Measurements from ENCODE around the gene DGKI. TPM values are rescaled to one million over a fixed set of nuclear protein-coding genes. Genes with fewer than 3 reads are reported as not detected.

The DGKI gene
- polyA plus RNA-seq, 4 donors = 0.35 to 0.54 TPM; not detected in 2

DNA sequence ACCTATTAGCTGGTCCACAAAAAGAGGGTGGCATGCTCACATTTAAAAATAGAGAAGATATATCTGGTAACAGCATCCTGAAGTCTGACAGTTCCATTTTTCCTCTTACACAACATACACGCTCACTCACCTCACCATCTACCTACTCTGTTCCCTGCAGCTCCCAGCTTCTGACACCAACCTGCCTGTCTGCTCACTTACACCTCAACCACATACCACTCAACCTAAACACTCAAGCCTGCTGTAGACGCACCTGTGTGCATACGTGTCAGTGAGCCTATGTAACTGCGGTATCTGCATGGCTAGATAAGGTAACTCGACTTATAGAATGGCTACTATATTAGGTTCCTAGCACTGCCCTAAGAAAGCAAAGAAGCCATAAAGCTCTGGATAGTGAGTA, 174.9 kb downstream of the DGKI start:
- Histone ChIP-seq H3K4me3 (ENCODE audit: low read depth in 1 of 3, low read length in 3 of 3) (no peak overlapping the region), H3K27me3 (ENCODE audit: control insufficient read depth in 3 of 3, insufficient read depth in 3 of 3, low read length in 3 of 3) (no peaks in the 10 kb centered on the region), H3K27ac (ENCODE audit: low read depth in 1 of 3, low read length in 2 of 3) (no peak overlapping the region), H3K9me3 (ENCODE audit: control insufficient read depth in 2 of 2, insufficient read depth in 1 of 2, low read depth in 1 of 2, low read length in 1 of 2) (no peaks in the 10 kb centered on the region), H3K4me1 (ENCODE audit: control insufficient read depth in 3 of 3, insufficient read depth in 2 of 3, low read depth in 1 of 3, low read length in 2 of 3) (no peaks in the 10 kb centered on the region), H3K36me3 (ENCODE audit: control insufficient read depth in 3 of 3, insufficient read depth in 2 of 3, low read depth in 1 of 3, low read length in 3 of 3) (no peaks in the 10 kb centered on the region)
- 84 to 89% (median 85%) methylated on average over 5 of the region's 5 CpGs for WGBS, 3 donors
- no peak for FAIRE-seq
- DNase-seq = no peak

- no peaks in the 10 kb centered on the region for H3K4me1 ChIP-seq (ENCODE audit: control insufficient read depth in 3 of 3, insufficient read depth in 2 of 3, low read depth in 1 of 3, low read length in 2 of 3)
- WGBS, 3 donors = 74 to 82% (median 78%) methylated on average over 7 of the region's 7 CpGs
- FAIRE-seq = no peak
- no peaks in the 10 kb centered on the region for H3K9me3 ChIP-seq (ENCODE audit: control insufficient read depth in 2 of 2, insufficient read depth in 1 of 2, low read depth in 1 of 2, low read length in 1 of 2)
- no peak overlapping the region for H3K27ac ChIP-seq (ENCODE audit: low read depth in 1 of 3, low read length in 2 of 3)
- no peak overlapping the region for H3K4me3 ChIP-seq (ENCODE audit: low read depth in 1 of 3, low read length in 3 of 3)
- no peaks in the 10 kb centered on the region for H3K27me3 ChIP-seq (ENCODE audit: control insufficient read depth in 3 of 3, insufficient read depth in 3 of 3, low read length in 3 of 3)
- DNase-seq = no peak
- H3K36me3 ChIP-seq (ENCODE audit: control insufficient read depth in 3 of 3, insufficient read depth in 2 of 3, low read depth in 1 of 3, low read length in 3 of 3) = no peaks in the 10 kb centered on the region
These were observed 176.3 kb downstream of the DGKI start for GRCh38 chr7:137670222-137671064.

- Histone ChIP-seq H3K4me3 (ENCODE audit: low read depth in 1 of 3, low read length in 3 of 3) (no peak overlapping the region), H3K27me3 (ENCODE audit: control insufficient read depth in 3 of 3, insufficient read depth in 3 of 3, low read length in 3 of 3) (no peaks in the 10 kb centered on the region), H3K36me3 (ENCODE audit: control insufficient read depth in 3 of 3, insufficient read depth in 2 of 3, low read depth in 1 of 3, low read length in 3 of 3) (no peaks in the 10 kb centered on the region), H3K9me3 (ENCODE audit: control insufficient read depth in 2 of 2, insufficient read depth in 1 of 2, low read depth in 1 of 2, low read length in 1 of 2) (no peaks in the 10 kb centered on the region), H3K4me1 (ENCODE audit: control insufficient read depth in 3 of 3, insufficient read depth in 2 of 3, low read depth in 1 of 3, low read length in 2 of 3) (no peaks in the 10 kb centered on the region), H3K27ac (ENCODE audit: low read depth in 1 of 3, low read length in 2 of 3) (no peak overlapping the region)
- no peak for FAIRE-seq
- DNase-seq = no peak
- 18 to 54% (median 29%) methylated on average over 2 of the region's 2 CpGs for WGBS, 3 donors
These were observed 177.1 kb downstream of the DGKI start for GRCh38 chr7:137669706-137670105.

GRCh38 chr7:137668404-137668803, 178.4 kb downstream of the DGKI start:
- no peak for FAIRE-seq
- WGBS, 3 donors = 46 to 65% (median 47%) methylated on average over 2 of the region's 2 CpGs

GRCh38 chr7:137667633-137668387, 179.0 kb downstream of the DGKI start:
- FAIRE-seq (no peak), DNase-seq (no peak)
- peaks cover 0 to 5% (median 0%) of the 10 kb centered on the region in 3 donors for H3K27me3 ChIP-seq (ENCODE audit: control insufficient read depth in 3 of 3, insufficient read depth in 3 of 3, low read length in 3 of 3)
- no peaks in the 10 kb centered on the region for H3K4me1 ChIP-seq (ENCODE audit: control insufficient read depth in 3 of 3, insufficient read depth in 2 of 3, low read depth in 1 of 3, low read length in 2 of 3)
- no peaks in the 10 kb centered on the region for H3K9me3 ChIP-seq (ENCODE audit: control insufficient read depth in 2 of 2, insufficient read depth in 1 of 2, low read depth in 1 of 2, low read length in 1 of 2)
- H3K4me3 ChIP-seq (ENCODE audit: low read depth in 1 of 3, low read length in 3 of 3) = no peak overlapping the region
- 66 to 72% (median 66%) methylated on average over 5 of the region's 5 CpGs for WGBS, 3 donors
- H3K36me3 ChIP-seq (ENCODE audit: control insufficient read depth in 3 of 3, insufficient read depth in 2 of 3, low read depth in 1 of 3, low read length in 3 of 3) = no peaks in the 10 kb centered on the region
- no peak overlapping the region for H3K27ac ChIP-seq (ENCODE audit: low read depth in 1 of 3, low read length in 2 of 3)

More at GRCh38 chr7:137668404-137668803, 178.4 kb downstream of the DGKI start:
- H3K27ac ChIP-seq (ENCODE audit: low read depth in 1 of 3, low read length in 2 of 3) = no peak overlapping the region
- H3K4me3 ChIP-seq (ENCODE audit: low read depth in 1 of 3, low read length in 3 of 3) = no peak overlapping the region
- no peak for DNase-seq
- H3K4me1 ChIP-seq (ENCODE audit: control insufficient read depth in 3 of 3, insufficient read depth in 2 of 3, low read depth in 1 of 3, low read length in 2 of 3) = no peaks in the 10 kb centered on the region
- H3K9me3 ChIP-seq (ENCODE audit: control insufficient read depth in 2 of 2, insufficient read depth in 1 of 2, low read depth in 1 of 2, low read length in 1 of 2) = no peaks in the 10 kb centered on the region
- no peaks in the 10 kb centered on the region for H3K36me3 ChIP-seq (ENCODE audit: control insufficient read depth in 3 of 3, insufficient read depth in 2 of 3, low read depth in 1 of 3, low read length in 3 of 3)
- H3K27me3 ChIP-seq (ENCODE audit: control insufficient read depth in 3 of 3, insufficient read depth in 3 of 3, low read length in 3 of 3) = peaks cover 0 to 1% (median 0%) of the 10 kb centered on the region in 3 donors

GRCh38 chr7:137664846-137665245, 181.9 kb downstream of the DGKI start:
- Histone ChIP-seq H3K4me3 (ENCODE audit: low read depth in 1 of 3, low read length in 3 of 3) (no peak overlapping the region), H3K4me1 (ENCODE audit: control insufficient read depth in 3 of 3, insufficient read depth in 2 of 3, low read depth in 1 of 3, low read length in 2 of 3) (no peaks in the 10 kb centered on the region), H3K27me3 (ENCODE audit: control insufficient read depth in 3 of 3, insufficient read depth in 3 of 3, low read length in 3 of 3) (peaks cover 0 to 5% (median 3%) of the 10 kb centered on the region in 3 donors), H3K9me3 (ENCODE audit: control insufficient read depth in 2 of 2, insufficient read depth in 1 of 2, low read depth in 1 of 2, low read length in 1 of 2) (no peaks in the 10 kb centered on the region), H3K36me3 (ENCODE audit: control insufficient read depth in 3 of 3, insufficient read depth in 2 of 3, low read depth in 1 of 3, low read length in 3 of 3) (no peaks in the 10 kb centered on the region), H3K27ac (ENCODE audit: low read depth in 1 of 3, low read length in 2 of 3) (no peak overlapping the region)
- WGBS, 3 donors = 20 to 35% (median 26%) methylated on average over 4 of the region's 4 CpGs
- DNase-seq = no peak
- FAIRE-seq = no peak

DNA sequence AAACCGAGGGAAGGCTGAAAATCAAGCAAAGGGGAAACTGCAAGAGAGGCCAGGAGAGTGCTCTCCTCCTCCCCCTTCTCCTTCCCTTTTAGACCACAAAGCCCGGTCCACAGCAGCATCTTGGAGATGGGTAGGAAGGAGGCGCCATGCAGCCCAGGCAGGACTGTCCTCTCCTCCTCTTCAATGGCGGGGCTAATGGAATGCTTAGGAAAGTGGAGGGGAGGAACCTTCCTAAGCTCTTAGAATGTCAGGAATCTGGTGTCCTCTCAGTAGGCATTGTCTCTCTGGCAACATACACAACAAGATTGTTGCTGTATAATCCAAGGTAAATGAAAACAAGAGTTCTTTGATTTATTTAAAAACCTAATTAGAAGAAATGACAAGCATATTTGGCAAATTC, 185.1 kb downstream of the DGKI start:
- 59 to 80% (median 65%) methylated on average over 4 of the region's 4 CpGs for WGBS, 3 donors
- FAIRE-seq = no peak
- no peak overlapping the region for H3K4me3 ChIP-seq (ENCODE audit: low read depth in 1 of 3, low read length in 3 of 3)
- H3K4me1 ChIP-seq (ENCODE audit: control insufficient read depth in 3 of 3, insufficient read depth in 2 of 3, low read depth in 1 of 3, low read length in 2 of 3) = no peaks in the 10 kb centered on the region
- H3K9me3 ChIP-seq (ENCODE audit: control insufficient read depth in 2 of 2, insufficient read depth in 1 of 2, low read depth in 1 of 2, low read length in 1 of 2) = no peaks in the 10 kb centered on the region
- DNase-seq = no peak
- no peak overlapping the region for H3K27ac ChIP-seq (ENCODE audit: low read depth in 1 of 3, low read length in 2 of 3)
- peaks cover 0 to 11% (median 3%) of the 10 kb centered on the region in 3 donors for H3K27me3 ChIP-seq (ENCODE audit: control insufficient read depth in 3 of 3, insufficient read depth in 3 of 3, low read length in 3 of 3)
- no peaks in the 10 kb centered on the region for H3K36me3 ChIP-seq (ENCODE audit: control insufficient read depth in 3 of 3, insufficient read depth in 2 of 3, low read depth in 1 of 3, low read length in 3 of 3)

- Histone ChIP-seq H3K4me3 (ENCODE audit: low read depth in 1 of 3, low read length in 3 of 3) (no peak overlapping the region), H3K27me3 (ENCODE audit: control insufficient read depth in 3 of 3, insufficient read depth in 3 of 3, low read length in 3 of 3) (peaks cover 0 to 12% (median 3%) of the 10 kb centered on the region in 3 donors), H3K4me1 (ENCODE audit: control insufficient read depth in 3 of 3, insufficient read depth in 2 of 3, low read depth in 1 of 3, low read length in 2 of 3) (no peaks in the 10 kb centered on the region), H3K27ac (ENCODE audit: low read depth in 1 of 3, low read length in 2 of 3) (no peak overlapping the region), H3K36me3 (ENCODE audit: control insufficient read depth in 3 of 3, insufficient read depth in 2 of 3, low read depth in 1 of 3, low read length in 3 of 3) (no peaks in the 10 kb centered on the region), H3K9me3 (ENCODE audit: control insufficient read depth in 2 of 2, insufficient read depth in 1 of 2, low read depth in 1 of 2, low read length in 1 of 2) (no peaks in the 10 kb centered on the region)
- DNase-seq (no peak), FAIRE-seq (no peak)
- 80 to 81% (median 81%) methylated on average over 9 of the region's 9 CpGs for WGBS, 3 donors
These were observed 188.4 kb downstream of the DGKI start for GRCh38 chr7:137658190-137658900.
